GM21786 (cell line): ENCODE measurements around the gene ATOH1.

Experiments
- ATAC-seq: cut with Tn5 transposase; IDR thresholded peaks from one replicate; pipeline ENCODE4 v1.9.1; 2021; ENCODE audit not compliant: unreplicated experiment

Gene ATOH1, protein sequence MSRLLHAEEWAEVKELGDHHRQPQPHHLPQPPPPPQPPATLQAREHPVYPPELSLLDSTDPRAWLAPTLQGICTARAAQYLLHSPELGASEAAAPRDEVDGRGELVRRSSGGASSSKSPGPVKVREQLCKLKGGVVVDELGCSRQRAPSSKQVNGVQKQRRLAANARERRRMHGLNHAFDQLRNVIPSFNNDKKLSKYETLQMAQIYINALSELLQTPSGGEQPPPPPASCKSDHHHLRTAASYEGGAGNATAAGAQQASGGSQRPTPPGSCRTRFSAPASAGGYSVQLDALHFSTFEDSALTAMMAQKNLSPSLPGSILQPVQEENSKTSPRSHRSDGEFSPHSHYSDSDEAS

DNA sequence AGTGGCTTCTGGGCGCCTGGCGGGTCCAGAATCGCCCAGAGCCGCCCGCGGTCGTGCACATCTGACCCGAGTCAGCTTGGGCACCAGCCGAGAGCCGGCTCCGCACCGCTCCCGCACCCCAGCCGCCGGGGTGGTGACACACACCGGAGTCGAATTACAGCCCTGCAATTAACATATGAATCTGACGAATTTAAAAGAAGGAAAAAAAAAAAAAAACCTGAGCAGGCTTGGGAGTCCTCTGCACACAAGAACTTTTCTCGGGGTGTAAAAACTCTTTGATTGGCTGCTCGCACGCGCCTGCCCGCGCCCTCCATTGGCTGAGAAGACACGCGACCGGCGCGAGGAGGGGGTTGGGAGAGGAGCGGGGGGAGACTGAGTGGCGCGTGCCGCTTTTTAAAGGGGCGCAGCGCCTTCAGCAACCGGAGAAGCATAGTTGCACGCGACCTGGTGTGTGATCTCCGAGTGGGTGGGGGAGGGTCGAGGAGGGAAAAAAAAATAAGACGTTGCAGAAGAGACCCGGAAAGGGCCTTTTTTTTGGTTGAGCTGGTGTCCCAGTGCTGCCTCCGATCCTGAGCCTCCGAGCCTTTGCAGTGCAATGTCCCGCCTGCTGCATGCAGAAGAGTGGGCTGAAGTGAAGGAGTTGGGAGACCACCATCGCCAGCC is at the start of gene ATOH1:
TSS of gene ATOH1 (plus strand) at position 422 of the 663 bp plus-strand sequence. CDS start at position 596, 174 bp downstream.
- ATAC-seq, result no peak

DNA sequence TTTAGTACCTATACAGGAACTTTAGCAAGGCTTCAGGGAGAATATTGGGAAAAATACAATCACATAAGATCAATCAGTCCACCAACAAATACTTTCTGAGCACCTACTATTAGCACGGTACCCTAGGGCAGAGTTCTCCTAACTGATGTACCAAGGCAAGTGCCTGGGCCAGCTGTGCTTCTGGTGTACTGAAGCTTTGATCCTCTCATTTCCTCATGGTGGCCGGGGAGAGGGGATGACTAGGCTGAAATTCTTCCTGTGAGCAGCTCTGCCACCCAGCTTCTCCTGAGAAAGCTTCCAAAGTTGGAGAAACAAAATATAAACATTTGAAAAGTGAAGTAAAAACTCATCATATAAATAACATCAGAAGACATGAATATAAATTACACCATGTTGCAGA is 49.3 kb upstream of the ATOH1 start:
- no peak for ATAC-seq

GRCh38 chr4:93780080-93780479 is 48.5 kb upstream of the ATOH1 start:
- ATAC-seq, result no peak

DNA sequence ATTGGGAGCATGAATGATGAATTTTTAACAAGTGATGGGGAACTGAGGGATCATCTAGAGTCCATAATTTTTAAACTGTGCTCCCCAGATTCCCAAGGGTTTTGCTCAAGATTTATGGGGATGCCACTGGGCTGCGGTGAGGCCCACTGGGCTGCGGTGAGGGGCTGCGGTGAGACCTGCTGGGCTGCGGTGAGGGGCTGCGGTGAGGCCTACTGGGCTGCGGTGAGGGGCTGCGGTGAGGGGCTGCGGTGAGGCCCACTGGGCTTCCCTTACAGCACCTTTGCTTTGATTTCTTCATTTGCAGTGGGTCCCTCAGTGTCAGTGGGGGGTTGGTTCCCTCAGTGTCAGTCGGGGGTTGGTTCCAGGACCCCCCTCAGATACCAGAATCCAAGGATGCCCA is 47.4 kb upstream of the ATOH1 start:
- ATAC-seq, result no peak

GRCh38 chr4:93786149-93786548 is 42.4 kb upstream of the ATOH1 start:
- no peak for ATAC-seq

DNA sequence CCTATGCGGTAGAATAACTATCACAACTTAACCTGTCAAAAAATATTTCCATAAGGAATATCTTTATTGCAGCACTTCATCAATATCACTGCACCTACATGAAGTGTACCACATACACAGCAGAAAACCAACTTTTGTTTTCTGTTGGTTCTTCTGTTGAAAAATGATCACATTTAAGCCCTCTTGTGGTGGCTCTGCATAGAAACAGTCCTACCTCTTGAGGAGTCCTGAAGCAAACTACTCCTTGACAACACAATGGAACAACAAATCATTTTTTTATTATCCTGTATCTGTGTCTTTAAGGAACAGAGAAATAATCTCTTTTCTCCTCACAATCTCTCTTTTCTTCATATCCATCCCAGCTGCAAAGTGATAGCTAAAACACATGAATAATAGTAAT is 39.8 kb upstream of the ATOH1 start:
- no peak for ATAC-seq

- peak; percentile 84 for ATAC-seq
These were observed 36.9 kb upstream of the ATOH1 start for GRCh38 chr4:93791570-93792195.

DNA sequence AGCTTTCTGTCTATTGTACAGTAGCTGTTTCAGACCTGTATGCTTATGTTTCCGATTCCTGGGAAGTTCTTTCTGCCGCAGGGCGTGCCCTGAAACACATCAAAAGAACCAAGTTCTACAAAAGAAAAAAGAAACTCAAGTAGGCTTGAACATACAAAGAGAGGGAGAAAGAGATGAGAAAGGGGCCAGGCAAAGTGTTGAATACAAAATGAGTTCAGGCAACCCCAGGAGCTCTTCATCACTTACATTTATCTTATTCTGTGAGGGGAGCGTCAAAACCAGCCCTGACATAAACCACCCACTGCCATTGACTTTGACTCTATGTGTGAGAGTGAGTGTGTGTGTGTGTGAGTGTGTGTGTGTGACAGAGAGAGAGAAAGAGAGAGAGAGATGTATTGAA is 26.5 kb upstream of the ATOH1 start:
- no peak for ATAC-seq

- no peak for ATAC-seq
These were observed 18.8 kb upstream of the ATOH1 start for GRCh38 chr4:93809773-93810172.

GRCh38 chr4:93810340-93810992 is 18.1 kb upstream of the ATOH1 start:
- ATAC-seq, result no peak

DNA sequence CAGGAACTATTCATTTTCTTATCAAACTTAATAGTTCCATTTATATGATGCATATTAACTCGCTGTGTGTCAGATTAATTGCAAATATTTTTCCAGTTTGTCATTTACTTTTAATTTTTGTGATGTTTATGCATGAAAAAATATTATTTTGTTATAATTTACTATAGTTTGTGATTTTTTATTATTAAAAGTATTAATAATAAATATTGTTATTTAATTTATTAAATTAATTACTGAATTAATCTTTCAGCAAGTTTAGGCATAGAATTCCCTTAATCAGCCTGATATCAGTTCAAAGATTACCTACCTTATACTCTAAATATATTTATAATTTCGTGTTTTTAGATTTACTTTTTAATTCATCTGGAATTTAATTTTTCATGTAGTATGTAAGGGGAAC is 15.5 kb upstream of the ATOH1 start:
- ATAC-seq, result no peak

- ATAC-seq, result no peak
These were observed 14.4 kb upstream of the ATOH1 start for GRCh38 chr4:93814141-93814540.

DNA sequence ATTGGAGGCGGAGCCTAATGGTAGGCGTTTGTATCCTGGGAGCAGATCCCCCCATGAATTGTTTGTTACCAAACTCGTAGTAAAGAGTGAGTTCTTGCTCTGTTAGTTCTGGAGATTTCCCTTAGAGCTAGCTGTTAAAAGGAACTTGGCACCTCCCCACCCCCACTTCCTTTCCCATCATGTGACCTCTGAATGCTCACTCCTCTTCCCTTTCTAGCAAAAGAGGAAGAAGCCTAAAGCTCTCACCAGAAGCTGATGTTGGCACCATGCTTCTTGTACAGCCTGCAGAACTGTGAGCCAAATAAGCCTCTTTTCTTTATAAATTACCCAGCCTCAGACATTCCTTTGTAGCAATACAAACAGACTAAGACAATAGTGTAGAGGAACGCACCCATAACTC is 13.8 kb upstream of the ATOH1 start:
- ATAC-seq, result no peak

GRCh38 chr4:93825551-93826216 is 2.9 kb upstream of the ATOH1 start:
- no peak for ATAC-seq

- no peak for ATAC-seq
These were observed 1.1 kb upstream of the ATOH1 start for GRCh38 chr4:93827272-93827947.

GRCh38 chr4:93828995-93829819 is 654 bp downstream of the ATOH1 start:
- ATAC-seq, result peak; percentile 30

DNA sequence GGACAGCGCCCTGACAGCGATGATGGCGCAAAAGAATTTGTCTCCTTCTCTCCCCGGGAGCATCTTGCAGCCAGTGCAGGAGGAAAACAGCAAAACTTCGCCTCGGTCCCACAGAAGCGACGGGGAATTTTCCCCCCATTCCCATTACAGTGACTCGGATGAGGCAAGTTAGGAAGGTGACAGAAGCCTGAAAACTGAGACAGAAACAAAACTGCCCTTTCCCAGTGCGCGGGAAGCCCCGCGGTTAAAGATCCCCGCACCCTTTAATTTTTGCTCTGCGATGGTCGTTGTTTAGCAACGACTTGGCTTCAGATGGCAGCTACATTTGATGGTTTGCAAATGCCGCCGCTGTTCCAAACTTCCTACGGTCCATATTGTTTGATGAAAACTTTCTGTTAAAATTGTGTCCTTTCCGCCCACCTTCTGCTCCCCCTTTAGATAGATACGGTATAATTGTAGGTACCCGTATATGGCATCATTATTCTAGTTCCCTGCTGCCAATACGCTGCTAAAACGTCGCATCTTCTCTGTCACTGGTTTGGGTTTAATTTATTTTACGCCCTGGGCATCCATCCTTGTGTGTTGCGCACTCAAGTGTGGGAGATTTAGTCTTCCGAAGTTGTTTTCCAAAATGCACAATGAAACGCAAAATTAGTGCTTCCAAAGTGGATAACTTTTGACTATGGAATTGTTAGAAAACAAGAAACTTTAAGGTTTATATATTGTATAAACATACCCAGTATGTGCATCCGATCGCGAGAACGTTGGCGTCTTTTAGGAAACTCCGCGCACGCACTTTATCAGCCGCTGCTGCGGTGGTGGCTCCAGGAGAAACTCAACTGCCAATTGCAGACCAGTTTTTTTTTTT is 1.5 kb downstream of the ATOH1 start:
- no peak for ATAC-seq

- no peak for ATAC-seq
These were observed 3.4 kb downstream of the ATOH1 start for GRCh38 chr4:93831716-93832496.
